Measurements from ENCODE around the gene DHRSX.
"Not testable (repeated sequence)": the region's sequence is repeated elsewhere in the genome, so short reads cannot be mapped to it uniquely, and the experiment has no call there.

GRCh38 chrX:2350703-2351102 lies 150.1 kb downstream of the DHRSX start:
- TF ChIP-seq EZH2 (IDR thresholded peaks at IDR 0.05); POLR2AphosphoS5 (IDR thresholded peaks at IDR 0.05; ENCODE audit: borderline replicate concordance, low read depth, low read length): not testable (repeated sequence)

All from SK-N-MC (cell line).